Activated CD4-positive, alpha-beta T cell treated with anti-CD3 and anti-CD28 coated beads, Interleukin-2, amount 50 U/mL, for 16 hours (primary cell): ENCODE data around the gene RBM8A.
A peak's percentile ranks its signal among the peaks of the same experiment; 100 is the strongest.

ENCODE experiments used
- DNase-seq: peaks from one replicate; pipeline ENCODE4 v3.0.0-alpha.2; 2020

RBM8A gene

DNA sequence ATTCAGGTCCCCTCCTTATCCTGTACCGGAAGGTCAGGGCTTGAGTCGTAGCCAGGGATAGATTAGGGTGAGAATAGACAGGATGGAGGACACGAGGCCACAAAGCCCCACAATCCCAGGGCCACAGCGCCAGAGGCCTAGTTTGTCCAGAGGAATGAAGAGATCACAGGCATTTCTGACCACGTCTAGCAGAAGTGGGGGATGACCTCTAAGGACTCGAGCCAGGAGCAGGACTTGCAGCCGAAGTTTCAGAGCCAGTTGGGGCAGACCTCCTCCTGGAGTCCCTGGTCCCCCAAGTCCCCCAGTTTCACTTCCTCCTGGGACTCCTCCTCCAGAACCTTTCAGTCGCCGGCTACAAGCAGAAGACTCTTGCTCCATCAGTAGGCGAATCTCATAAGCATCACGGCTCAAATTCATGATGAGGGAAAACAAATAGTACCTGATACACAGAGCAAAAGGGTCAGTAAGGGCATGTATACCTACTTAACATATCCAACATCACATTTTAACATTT is 15.1 kb downstream of the RBM8A start:
- DNase-seq, result no peak

DNA sequence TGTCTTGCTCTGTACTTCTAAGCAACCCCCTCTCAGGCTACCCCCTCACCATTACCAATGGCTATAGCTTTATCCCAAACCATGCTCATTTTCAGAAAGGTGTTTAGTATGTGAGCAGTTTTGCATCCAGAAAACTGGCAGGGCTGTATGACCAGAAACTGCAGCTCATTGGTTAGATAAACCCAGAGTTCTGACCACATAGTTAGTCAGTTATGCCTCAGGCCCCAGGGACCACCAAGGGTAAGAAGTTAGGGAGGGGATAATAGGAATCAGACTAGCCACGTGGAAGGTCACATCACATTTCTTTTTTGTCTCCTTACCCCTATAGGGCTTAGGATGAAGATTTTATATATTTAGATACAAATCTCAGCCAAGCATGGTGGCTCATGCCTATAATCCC is 18.6 kb downstream of the RBM8A start:
- DNase-seq, result no peak

DNA sequence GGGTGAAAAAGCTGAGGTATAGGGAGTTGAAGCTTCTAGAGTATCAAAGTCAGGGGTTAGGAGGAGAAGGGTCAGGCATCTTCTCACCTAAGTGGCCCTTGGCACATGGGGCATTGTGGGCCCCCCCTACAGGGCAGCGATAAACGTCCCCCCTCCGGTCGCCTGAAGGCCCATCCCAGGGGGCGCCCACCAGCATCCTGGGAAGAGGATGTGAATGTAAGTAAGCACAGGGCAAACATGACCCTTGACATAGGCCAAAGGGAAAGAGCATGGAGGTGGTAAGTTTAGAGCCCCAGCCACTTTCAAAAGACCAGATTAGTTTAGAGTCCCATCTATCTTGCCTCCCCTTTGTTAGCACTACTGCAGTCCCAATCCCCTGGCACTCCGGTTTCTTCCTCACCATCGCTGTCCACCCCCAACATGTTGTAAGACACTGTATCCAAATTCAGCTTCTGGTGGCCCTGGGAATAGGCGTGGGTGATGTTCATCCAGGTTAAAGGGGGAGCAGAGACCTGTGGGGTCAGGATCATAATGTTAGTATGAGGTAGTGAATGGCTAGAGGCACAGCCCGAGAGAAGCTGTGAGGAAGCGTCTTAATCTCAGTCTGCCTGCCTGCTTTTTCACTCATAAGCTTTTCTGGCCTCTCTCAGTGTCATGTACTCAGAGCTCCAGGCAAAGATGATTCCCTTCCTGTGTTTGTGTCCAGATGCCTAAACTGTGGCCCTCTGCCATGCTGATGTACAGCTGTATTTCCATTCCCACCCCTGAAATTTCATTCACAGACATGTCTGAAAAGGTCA is 20.1 kb downstream of the RBM8A start:
- DNase-seq, result no peak

DNA sequence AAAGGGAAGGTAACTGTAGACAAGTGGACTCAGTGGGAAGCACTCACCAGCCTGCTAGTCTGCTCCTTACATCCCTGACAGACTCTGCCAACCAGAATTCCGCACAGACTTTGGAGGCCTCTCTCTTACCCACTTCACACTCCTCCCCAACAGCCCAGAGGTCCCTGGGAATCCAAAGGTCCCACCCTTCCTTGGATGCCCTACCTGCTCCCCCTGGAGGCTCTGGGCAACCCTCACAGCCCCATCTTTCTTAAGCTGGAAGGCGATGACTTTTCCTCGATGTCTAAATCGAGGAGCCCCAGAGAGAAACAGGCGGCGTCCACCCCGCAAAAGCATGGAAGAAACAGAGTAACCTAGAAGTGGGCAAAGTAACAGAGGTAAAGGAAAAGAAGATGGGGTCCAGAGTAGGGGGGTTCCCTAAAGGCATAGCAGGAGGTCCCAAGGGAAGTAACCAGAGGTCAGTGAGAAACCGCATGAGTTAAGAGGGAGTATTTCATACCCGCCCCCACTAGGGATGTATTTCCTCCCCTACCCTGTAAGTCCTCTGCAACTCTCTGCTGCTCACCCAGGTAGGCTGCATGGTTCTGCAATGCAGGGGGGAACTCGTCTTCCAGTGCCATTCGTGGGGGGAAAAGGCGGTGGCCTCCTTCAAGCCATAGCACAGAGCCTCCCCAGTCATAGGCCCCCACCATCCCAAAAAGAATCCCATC is 25.8 kb downstream of the RBM8A start:
- DNase-seq, result no peak

DNA sequence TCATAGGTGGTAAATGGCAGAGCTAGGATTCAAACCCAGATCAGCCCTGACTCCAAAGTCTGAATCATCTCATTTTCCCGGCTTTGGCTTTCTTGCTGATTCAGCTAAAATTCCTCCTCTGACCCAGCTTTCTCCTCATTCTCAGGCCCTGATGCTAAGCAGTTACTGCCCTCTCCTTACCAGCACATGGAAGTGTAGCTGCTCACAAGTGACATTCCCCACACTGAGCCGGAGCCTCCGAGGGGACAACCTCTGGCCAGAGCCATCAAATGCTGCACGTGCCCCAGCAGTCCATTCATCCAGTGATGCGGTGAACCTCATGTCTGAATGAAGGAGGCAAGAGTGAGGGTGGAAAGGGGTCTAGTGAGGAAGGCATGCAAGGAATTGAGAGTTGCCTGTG is 28.5 kb downstream of the RBM8A start:
- DNase-seq, result no peak

DNA sequence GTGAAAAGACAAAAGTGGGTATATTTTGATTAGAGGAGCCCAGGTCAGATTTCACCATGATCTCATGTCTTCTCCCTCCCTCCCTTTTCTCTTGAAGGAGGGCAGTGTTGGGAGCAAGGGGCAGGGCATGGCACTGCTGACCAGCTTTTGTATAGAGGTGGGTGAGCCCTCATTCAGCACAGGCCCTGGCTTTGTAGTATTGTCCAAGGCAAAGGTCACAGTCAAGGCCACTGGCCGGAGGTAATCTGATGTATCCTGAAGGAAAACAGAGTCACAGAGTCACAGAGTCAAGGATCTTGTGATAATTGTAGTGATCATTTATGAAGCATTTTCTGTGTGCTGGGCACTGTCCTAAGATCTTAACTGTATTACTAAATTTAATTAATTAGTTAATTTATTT is 29.3 kb downstream of the RBM8A start:
- no peak for DNase-seq

DNA sequence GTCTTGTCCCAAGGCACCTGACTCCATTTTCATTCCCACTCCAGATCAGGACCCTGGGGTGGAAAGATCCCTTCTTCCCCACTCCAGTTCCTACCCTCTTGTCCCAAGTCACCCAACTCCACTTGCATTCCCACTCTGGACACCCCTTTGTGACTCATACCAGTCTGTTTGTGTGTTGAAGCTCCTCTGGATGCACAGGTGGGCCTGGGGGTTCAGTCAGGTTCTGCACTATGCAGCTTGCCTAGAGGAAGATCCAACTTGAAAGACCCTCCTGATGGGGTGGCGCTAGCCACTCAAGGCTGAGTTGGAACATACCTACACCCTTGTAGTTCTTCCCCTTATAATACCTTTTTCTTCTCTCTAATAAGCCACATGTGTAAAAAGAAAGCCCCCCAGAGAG is 31.8 kb downstream of the RBM8A start:
- no peak for DNase-seq

DNA sequence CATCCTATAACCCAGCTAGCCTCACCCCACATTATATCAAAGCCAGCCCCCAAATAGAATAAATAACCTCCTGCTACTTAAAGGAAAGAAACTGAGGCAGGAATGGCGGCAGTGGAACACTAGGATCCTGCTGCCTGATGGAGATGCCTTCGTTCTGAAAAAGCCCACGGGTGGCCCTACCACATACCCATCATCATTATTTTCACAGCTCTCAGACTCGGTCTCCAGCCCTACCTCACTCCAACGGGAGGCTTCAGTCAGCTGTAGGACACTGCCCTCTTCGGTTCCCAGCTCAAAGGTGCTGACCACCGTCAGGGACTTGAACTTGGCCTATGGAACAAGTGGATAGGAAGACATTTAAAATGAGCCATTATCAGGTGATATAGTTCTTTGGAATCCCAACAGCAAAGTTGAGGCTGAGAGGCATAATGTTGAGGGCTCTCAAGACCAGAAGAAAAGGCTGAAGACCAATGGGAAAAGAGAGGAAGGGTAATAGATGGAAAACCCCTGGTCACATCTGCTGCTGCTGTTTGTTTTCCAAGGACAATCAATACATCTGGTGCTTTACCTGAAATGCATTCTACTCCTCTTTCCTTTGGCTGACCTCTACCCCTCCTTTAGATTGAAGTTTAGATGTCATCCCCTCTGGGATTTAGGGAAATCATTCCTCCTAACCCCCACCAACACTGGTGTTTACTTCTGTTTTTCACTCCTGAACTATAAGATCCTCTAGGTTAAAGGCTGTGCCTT is 33.8 kb downstream of the RBM8A start:
- DNase-seq, result no peak

DNA sequence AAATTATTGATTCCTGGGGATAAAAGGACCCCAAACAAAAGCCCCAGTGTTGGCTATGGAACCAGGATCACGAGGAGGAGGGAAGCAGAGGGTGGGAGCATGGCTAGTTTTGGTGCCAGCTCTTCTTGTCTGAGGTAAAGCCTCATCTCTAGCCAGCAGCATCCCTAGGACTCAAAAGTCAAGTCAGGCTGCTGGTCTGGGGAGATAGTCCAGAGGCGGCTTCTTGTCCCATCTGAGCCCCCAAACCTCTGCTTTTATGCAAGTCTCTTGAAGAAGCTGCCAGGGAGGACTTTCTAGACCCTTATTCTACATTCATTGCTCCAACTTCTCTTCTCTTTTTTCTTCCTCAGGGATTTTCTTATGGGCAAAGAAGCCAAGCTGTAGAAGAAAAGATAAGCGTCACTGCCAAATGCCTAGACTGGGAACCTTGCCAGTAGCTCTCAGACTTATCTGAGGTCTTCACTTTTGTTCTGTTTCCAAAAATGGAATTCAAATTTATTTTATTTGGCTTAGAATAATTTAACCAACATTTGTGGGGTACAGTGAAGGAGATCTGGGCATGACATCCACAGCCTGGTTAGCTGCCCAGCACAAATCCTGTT is 34.7 kb downstream of the RBM8A start:
- DNase-seq, result no peak

DNA sequence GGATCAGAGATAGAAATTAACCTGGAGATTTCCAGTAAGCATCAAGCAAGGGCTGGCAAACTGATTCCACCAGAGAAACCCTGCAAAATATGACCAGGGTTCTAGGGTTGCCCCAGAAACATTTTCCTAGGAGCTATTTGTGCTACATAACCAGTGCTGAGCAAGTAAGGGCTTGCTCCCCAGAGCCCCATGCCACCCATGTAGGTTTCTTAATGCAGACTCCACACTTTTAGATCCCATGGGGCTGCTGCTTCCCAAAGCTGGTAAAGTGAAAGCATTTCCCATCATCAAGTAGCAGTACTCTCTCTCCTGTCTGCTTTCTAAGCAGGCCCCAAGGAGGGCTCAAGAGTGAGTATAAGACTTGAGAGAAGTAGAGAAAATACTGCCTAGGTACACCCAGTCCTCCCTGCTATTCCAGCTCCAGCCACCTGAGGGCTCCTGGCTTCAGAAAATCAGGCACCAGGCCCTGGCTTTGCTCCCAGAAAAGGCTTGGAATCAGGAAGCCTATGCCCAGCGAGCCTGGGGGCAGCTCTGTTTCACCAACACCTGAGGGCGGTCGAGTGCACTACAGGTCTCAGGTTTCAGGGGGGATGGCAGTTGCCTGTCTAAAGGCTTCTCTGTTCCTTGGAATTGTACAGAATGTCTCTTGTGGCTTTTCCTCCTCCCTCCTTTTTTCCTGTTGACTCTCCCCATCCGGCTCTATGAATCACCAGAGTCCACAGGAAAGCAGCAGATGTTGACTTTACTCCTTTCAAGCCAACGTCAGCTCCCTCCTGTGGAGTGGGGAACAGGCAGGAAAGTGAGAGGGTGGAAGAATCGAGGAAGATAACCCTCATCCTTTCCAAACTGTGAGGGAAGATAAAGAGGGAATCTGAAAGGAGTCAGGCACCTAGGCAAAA is 35.4 kb downstream of the RBM8A start:
- DNase-seq, result peak; percentile 39

DNA sequence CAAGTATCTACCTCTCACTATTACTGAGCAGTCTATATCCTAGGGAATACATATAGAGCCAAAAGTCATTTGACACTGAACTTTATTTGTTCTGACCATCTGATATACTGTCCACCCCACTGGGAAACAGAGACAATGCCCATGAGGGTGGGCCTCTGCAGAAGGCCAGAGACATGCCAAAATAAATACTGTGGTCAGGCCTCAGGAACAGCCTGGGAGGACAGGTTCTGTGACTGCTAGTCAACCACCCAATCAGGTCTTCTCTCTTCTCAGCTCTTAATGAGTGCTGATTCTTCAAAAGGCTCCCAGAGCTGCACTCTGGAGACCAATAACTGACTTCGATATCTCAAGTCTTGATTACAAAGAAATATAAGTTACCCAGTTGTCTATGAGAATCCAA is 36.1 kb downstream of the RBM8A start:
- DNase-seq, result no peak

DNA sequence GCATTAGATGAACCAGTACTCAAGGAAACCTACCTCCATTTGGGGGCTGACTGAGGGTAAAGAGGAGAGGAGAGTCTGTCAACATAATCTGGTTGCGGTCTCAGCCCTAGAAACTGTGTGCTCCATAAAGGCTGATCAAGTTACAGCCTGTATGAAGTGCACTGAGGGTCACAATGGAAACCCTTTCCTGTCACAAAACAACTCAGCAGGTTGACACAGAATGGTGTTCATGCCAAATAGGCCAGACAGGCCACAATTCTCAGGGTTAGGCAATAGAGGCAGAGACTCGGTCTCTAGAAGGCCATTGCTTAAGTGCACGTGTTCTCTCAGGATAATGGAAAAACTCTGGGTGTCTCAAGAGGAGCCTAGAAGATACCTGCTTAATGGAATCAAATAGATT is 37.6 kb downstream of the RBM8A start:
- no peak for DNase-seq

DNA sequence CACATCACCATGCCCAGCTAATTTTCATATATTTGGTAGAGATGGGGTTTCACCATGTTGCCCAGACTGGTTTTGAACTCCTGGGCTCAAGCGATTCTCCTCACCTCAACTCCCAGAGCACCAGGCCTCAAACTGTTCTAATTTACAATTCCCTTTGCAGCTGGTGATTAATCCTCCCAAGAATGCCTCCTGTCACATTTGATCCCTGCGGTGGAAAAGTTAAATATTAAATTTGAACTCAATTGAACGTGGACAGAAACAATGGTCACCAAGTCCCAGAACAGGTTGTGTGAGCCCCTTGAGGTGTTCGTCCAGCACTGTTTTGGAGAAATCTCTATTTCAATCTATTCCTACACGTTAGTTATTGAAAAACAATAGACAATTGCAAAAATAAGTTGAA is 39.7 kb downstream of the RBM8A start:
- no peak for DNase-seq

DNA sequence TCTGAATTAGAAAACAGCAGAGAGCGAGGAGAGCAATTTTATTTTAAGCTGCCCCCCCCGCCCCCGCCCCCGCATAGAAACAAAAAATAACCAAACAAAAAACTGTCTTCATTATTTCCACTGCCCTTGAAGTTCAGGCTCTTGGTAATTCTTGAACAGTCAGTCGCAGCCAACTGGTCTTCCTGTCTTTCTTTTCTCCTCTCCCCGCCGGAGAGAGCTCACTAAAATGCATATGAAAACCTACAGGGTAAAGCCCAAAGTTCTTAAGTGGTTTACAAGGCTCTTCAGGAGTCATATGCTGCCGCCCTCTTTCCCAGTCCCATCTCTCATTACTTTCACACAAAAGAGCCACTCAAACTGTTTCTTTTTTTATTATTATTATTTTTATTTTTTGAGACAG is 40.5 kb downstream of the RBM8A start:
- no peak for DNase-seq

DNA sequence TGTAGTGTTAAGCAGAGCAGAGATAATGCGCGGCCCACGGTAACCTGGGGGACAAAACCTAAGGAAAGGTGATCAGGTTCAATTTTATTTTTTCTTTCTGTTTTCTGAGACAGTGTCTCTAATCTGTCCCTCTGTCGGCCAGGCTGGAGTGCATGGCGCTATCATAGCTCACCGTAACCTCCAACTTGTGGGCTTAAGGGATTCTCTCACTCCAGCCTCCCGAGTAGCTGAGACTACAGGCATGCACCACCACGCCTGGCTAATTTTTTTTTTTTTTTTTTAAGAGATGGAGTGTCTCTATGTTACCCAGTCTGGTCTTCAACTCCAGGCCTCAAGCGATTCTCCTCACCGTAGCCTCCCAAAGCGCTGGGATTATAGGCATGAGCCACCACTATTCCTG is 40.9 kb downstream of the RBM8A start:
- DNase-seq, result no peak

DNA sequence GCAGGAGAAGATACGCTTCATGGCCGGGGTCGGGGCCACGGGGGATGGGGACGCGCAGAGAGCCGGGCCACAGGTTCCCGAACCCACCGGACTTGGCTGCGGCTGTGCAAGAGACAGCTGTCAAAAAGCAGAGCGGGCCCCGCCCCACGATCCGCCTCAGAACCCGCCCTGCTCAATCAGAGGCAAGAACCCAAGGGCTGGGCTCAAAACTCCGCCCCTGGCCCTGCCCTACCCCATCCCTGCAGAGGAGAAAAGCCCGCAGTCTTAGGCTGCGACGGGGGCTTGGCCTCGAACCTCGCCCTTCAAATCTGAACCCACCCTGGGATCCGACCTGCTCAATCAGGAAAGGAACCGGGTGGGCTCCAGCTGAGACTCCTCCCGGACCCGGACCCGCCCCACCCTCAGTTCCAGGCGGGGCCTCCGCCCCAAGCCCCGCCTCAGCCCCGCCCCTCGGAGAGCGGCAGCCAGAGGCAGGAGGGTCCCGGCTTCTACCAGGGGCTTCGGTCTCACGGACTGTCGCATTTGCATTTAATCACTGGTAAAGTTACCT is 41.5 kb downstream of the RBM8A start, which contains the start of gene ANKRD35:
Gene ANKRD35, minus strand, starts transcription at position 129 of the 550 bp plus-strand sequence. Its CDS starts 108 bp downstream, at position 21.
- DNase-seq, result peak; percentile 75

DNA sequence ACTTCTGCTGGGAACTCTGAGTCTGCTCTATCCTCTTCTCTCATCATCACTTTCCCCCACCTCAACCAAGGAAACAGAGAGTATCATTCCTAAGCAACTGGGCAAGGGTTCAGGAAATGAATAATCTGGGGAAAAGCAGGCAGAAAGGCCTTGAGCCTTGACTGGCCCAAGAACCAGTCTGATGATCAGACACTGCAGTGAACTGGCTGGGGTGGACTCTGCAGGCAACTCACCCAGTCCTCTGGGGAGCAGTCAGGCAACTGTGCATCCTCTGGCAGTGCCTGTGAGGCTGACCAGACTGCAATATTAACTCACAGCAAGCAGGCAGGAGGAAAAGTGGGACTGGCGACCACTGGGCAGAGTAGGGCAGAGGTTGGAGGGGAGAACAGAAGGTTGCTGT is 42.6 kb downstream of the RBM8A start:
- DNase-seq, result no peak

DNA sequence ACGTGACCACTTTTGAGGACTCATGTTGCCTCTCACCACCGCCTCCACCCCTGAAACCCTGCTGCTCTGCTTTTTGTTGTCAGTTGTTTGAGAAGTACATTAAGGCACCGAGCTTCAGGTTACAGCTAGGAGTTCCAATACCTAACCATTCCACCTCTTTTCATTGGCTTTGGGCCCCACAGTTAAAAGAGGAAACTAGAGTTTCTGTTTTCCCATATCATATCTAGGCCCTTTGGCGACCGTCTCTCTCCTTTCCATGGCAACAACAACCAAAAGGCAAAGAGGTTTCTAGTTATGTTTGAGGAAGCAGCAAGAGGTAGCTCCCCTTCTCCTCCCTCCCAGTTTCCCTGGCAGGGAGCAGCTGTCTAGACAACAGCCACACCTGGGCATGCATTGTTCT is 47.5 kb downstream of the RBM8A start:
- no peak for DNase-seq

DNA sequence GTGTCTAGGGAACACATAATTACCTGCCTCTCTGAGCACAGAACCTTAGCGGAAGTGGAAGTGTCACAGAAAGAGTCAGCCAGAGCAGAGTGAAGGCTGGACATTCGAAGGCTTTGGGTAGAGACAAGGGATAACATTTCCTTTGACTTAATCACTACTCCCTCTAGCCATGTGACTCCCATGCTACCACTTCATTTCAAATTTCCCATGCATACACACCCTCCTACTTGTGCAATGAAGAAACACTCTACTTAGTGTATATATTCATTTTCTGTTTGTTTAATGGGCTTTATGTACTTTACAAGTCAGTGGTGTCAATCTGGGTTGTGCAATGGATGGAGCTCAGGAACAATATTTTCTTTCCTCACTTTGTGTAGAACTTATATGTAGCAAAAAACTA is 48.6 kb downstream of the RBM8A start:
- DNase-seq, result no peak

DNA sequence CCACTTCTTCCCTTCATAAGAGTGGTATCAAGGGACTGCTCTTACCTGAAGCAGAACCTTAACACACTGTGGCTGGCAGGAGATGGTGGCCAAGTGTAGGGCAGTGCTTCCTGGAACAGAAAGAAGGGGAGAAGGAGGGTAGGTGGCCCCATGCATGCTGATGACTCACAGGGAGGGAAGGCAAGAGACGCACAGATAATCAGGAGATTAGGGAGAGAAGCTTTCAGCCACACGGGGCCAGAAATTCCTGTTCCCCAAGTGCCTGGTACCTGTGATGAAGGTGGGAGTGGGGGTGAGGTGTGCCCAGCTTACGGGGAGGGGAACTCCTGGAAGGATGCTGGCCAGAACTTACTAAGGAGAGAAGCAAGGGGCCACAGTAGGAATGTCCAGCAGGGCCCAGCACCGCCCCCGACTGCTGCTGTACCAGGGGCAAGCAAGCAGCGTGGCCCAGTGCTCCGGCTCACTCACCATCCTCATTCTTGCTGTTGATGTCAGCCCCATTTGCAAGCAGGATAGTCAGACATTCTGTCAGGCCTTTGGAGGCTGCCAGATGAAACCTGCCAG is 49.3 kb downstream of the RBM8A start:
- DNase-seq, result no peak

DNA sequence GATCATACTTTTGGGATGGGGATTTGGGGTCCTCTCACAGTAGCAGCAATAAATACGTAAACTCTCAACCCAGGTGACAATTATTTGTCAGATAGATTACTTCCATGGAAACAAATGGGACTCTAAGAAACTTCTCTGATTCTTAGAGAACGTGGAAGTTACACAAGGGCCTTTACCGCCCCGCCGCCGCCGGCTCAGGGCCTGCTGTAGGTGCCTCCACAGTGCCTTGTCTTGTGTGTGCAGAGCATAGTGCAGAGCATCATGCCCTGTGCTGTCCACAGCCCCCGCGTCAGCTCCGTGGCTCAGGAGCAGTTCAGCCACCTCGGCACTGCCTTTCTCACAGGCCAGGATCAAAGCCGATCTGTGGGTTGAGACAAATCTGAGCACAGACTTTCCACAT is 52.6 kb downstream of the RBM8A start:
- no peak for DNase-seq
